Activated CD8-positive, alpha-beta memory T cell treated with anti-CD3 and anti-CD28 coated beads, Interleukin-2, amount 10 ng/mL, durations not matched to agents 7 days and 5 days (primary cell): ENCODE measurements around the gene OGN. TPM values are rescaled to one million over a fixed set of nuclear protein-coding genes. Genes with fewer than 3 reads are reported as not detected.

Source experiments
- ATAC-seq: fragments of 150-1000 bp; cut with Tn5 transposase; one replicate; pipeline ENCODE4 v1.10.0; 2021; ENCODE audit warnings: moderate library complexity
- CTCF ChIA-PET: fragments of 350-600 bp; sonication (Branson Sonifier 250); formaldehyde crosslinking; loops from one replicate; lab custom pipeline; 2021; ENCODE audit warnings: antibody characterized with exemption; lab: Charles Lee
- DNase-seq: peaks from one replicate; pipeline ENCODE4 v3.0.0-alpha.2; 2020
- H3K27ac Mint-ChIP-seq: one replicate; pipeline ENCODE4 v1.8.0; 2021; ENCODE audit warnings: mild to moderate bottlenecking, mixed read lengths
- H3K27me3 Mint-ChIP-seq: one replicate; pipeline ENCODE4 v1.8.0; 2021; ENCODE audit warnings: mixed read lengths
- H3K36me3 Mint-ChIP-seq: one replicate; pipeline ENCODE4 v1.8.0; 2021; ENCODE audit warnings: mild to moderate bottlenecking, mixed read lengths
- H3K4me1 Mint-ChIP-seq: one replicate; pipeline ENCODE4 v1.8.0; 2021; ENCODE audit warnings: mixed read lengths
- H3K4me3 Mint-ChIP-seq: one replicate; pipeline ENCODE4 v1.8.0; 2021; ENCODE audit warnings: mild to moderate bottlenecking, moderate library complexity, mixed read lengths
- H3K9me3 Mint-ChIP-seq: one replicate; pipeline ENCODE4 v1.8.0; 2022; ENCODE audit warnings: low read depth, mixed read lengths
- total RNA-seq, 2 experiments: library from RNA; stranded (reverse); gene quantifications; one replicate each; pipeline ENCODE4 v1.2.3, GENCODE V29; 2021

Gene OGN
- total RNA-seq, 2 experiments from 2014 or later = not detected

DNA sequence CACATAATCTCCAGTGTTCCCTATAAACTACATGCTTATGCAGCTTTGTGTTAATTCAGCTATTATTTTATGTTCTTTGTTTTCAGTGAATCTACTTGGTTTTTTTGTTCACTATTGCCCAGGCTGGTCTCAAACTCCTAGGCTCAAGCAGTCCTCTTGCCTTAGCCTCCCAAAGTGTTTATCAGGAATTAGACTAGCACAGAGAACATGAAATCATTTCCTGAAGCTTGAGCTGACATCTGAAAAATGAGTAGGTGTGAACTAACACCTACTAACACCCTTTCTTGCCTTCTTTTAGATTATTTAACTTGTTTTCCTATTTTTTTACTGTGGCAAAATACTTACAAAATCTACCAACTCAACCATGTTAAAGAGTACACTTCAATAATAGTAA, 53.6 kb downstream of the OGN start:
- H3K27me3 Mint-ChIP-seq = no peaks in the 10 kb centered on the region
- ATAC-seq (no peak), DNase-seq (no peak)
- no peaks in the 10 kb centered on the region for H3K9me3 Mint-ChIP-seq
- peaks cover 55% of the 10 kb centered on the region for H3K36me3 Mint-ChIP-seq
- no peak overlapping the region for H3K4me3 Mint-ChIP-seq
- H3K4me1 Mint-ChIP-seq = no peaks in the 10 kb centered on the region
- CTCF ChIA-PET = no interaction called here
- no peak overlapping the region for H3K27ac Mint-ChIP-seq

- Mint-ChIP-seq H3K36me3 (peaks cover 51% of the 10 kb centered on the region), H3K27ac (no peak overlapping the region), H3K27me3 (no peaks in the 10 kb centered on the region), H3K4me1 (no peaks in the 10 kb centered on the region), H3K9me3 (no peaks in the 10 kb centered on the region), H3K4me3 (no peak overlapping the region)
- no peak for DNase-seq
- CTCF ChIA-PET = no interaction called here
- ATAC-seq = no peak
These were observed 54.3 kb downstream of the OGN start for GRCh38 chr9:92349771-92350739.

DNA sequence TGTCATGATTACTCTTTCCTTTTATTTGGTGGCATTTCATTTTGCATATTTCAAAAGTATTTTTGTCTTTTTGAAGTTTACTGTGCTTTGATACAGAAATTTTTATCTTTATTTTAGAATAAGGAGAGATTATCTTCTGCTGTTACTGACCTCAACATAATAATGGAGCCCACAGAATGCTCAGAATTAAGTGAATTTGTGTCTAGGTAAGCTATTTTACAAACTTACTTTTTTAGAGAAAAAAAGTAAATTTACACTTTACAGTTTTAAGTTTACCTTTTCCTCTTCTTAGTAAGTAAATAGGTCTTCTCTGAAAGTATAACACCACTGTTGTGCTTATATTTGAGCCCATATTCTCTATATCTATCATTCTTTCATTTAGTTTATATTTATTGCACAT, 58.8 kb downstream of the OGN start:
- peaks cover 42% of the 10 kb centered on the region for H3K36me3 Mint-ChIP-seq
- no peak overlapping the region for H3K27ac Mint-ChIP-seq
- no peaks in the 10 kb centered on the region for H3K9me3 Mint-ChIP-seq
- H3K4me1 Mint-ChIP-seq = no peaks in the 10 kb centered on the region
- no peaks in the 10 kb centered on the region for H3K27me3 Mint-ChIP-seq
- DNase-seq (no peak), ATAC-seq (no peak)
- no peak overlapping the region for H3K4me3 Mint-ChIP-seq
- CTCF ChIA-PET = no interaction called here

DNA sequence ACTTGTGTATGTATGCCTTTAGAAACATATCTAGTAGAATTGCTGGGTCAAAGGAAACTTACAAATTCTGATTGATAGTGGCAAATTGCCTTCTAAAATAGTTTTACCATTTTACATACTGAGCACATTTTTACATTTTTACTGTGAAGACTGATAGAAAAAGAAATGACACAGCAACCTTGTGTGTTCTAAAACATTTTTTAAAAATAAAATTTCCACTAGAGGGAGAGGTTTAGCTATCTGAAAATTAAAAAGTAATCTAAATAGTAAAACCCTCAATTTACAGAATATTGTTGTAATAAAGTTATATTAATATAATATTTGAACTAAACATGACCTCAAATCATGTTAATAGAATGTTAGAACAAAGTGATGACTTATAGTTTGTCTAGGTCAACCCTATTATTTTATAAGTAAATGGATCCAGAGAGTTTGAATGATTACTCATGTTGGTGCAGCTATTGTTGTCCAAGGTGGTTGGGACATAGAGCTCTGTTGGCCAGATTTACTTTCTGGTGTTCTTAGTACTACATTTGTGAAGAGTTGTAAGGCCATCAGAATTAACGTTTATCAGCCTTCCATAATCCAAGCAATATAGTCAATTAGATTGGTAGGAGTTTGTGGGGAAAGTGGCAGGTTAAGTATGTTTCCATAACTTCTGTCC, 61.4 kb downstream of the OGN start:
- CTCF ChIA-PET = interaction anchor here (1.0 to 1.7 kb wide), 2 partner anchors 96 to 250 kb away, joined by 3 to 4 read pairs; no protein-coding TSS in a partner anchor
- Mint-ChIP-seq H3K4me1 (no peaks in the 10 kb centered on the region), H3K36me3 (peaks cover 54% of the 10 kb centered on the region), H3K9me3 (no peaks in the 10 kb centered on the region), H3K27me3 (no peaks in the 10 kb centered on the region), H3K4me3 (no peak overlapping the region), H3K27ac (no peak overlapping the region)
- no peak for ATAC-seq
- DNase-seq = no peak

DNA sequence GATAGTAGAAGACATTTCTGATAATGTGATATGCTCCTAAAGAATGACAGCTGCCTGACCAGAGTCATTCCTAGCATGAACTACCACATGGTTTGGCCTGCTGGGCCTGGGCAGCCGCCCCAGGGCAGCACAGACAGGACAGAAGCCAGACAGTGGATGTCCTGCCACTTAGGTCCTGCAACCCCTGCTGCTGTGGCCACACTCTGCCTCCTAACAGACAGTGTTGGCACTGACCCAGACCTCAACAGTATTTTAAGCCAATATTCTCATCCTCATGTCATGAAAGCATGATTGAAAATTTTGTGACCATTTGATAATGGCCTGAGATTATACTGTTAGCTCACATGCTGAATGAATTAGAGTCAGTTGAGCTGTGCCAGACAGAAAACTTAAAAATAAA, 62.8 kb downstream of the OGN start:
- DNase-seq = no peak
- H3K9me3 Mint-ChIP-seq = no peaks in the 10 kb centered on the region
- peaks cover 56% of the 10 kb centered on the region for H3K36me3 Mint-ChIP-seq
- no peak for ATAC-seq
- no peak overlapping the region for H3K27ac Mint-ChIP-seq
- CTCF ChIA-PET = no interaction called here
- no peak overlapping the region for H3K4me3 Mint-ChIP-seq
- H3K4me1 Mint-ChIP-seq = no peaks in the 10 kb centered on the region
- no peaks in the 10 kb centered on the region for H3K27me3 Mint-ChIP-seq

DNA sequence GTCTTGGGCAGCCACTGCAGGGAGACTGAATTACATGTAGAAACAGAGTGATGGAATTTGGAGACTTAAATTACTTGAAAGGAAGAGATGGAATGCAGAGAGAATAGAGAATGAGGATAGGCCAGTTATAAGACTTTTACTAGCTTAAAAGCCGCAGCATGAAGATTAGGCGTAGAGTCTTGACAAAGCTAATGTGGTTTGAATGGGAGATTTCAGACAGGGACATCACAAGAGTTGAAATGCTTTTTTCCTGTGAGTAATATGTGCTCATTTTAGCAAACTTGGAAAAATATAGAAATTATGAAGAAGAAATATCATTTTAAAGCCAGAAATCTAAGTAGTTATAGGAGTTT, 71.1 kb downstream of the OGN start:
- H3K4me3 Mint-ChIP-seq = no peak overlapping the region
- no peak overlapping the region for H3K27ac Mint-ChIP-seq
- ATAC-seq (no peak), DNase-seq (no peak)
- H3K4me1 Mint-ChIP-seq = peaks cover 9% of the 10 kb centered on the region
- peaks cover 44% of the 10 kb centered on the region for H3K36me3 Mint-ChIP-seq
- H3K9me3 Mint-ChIP-seq = no peaks in the 10 kb centered on the region
- CTCF ChIA-PET = interaction anchor here (1.0 kb wide), 1 partner anchor 11 kb away, joined by 3 read pairs; no protein-coding TSS in a partner anchor
- no peaks in the 10 kb centered on the region for H3K27me3 Mint-ChIP-seq

Other genes with a start within 250 kb of the OGN start
- gene IARS1, start 110.9 kb downstream of the OGN start, total RNA-seq = 100 to 1,000 TPM; 146 to 179 TPM
- gene NOL8, start 79.2 kb downstream of the OGN start, total RNA-seq = 10 to 100 TPM; 59.7 to 64.1 TPM
- gene CENPP, start 78.6 kb downstream of the OGN start, total RNA-seq = 10 to 100 TPM; 22.8 to 38.3 TPM
- not detected for gene OMD, start 19.9 kb upstream of the OGN start, total RNA-seq
- gene ASPN, start 77.9 kb upstream of the OGN start, total RNA-seq = not detected
- not detected for gene ECM2, start 131.4 kb upstream of the OGN start, total RNA-seq